Mesenchymal stem cell (in vitro differentiated cells and primary cell): ENCODE data around the gene AGBL5.

ENCODE experiments used
- DNase-seq: peaks from one replicate; pipeline ENCODE4 v3.0.0-alpha.2; 2013
- H2AFZ ChIP-seq: one replicate; pipeline ENCODE4 v1.6.1; 2013; ENCODE audit warnings: low read depth, mild to moderate bottlenecking, control low read depth, inconsistent platforms, low read length, moderate library complexity
- H2AK5ac ChIP-seq: 2 replicates; pipeline ENCODE4 v1.6.1; 2013; ENCODE audit warnings: low read length, moderate library complexity, mild to moderate bottlenecking, inconsistent platforms; ENCODE audit not compliant: severe bottlenecking
- H2BK120ac ChIP-seq: one replicate; pipeline ENCODE4 v1.6.1; 2013; ENCODE audit warnings: low read depth, mild to moderate bottlenecking, inconsistent platforms, low read length, moderate library complexity
- H2BK12ac ChIP-seq, 2 experiments: one replicate each; pipeline ENCODE4 v1.6.1; 2013; ENCODE audit warnings: inconsistent platforms in 2 of 2, low read length in 2 of 2, mild to moderate bottlenecking in 2 of 2, moderate library complexity in 2 of 2, control low read depth in 1 of 2
- H2BK15ac ChIP-seq: one replicate; pipeline ENCODE4 v1.6.1; 2013; ENCODE audit warnings: mild to moderate bottlenecking, low read depth, inconsistent platforms; ENCODE audit not compliant: poor library complexity, severe bottlenecking
- H2BK5ac ChIP-seq: 2 replicates; pipeline ENCODE4 v1.6.1; 2013; ENCODE audit warnings: low read depth, mild to moderate bottlenecking, low read length, control low read depth, inconsistent platforms; ENCODE audit not compliant: poor library complexity, severe bottlenecking
- H3K14ac ChIP-seq, 2 experiments: one replicate each; pipeline ENCODE4 v1.6.1; 2013; ENCODE audit warnings: inconsistent platforms in 2 of 2, low read length in 2 of 2, control low read depth in 1 of 2, mild to moderate bottlenecking in 1 of 2, moderate library complexity in 1 of 2
- H3K18ac ChIP-seq, 2 experiments: one replicate each; pipeline ENCODE4 v1.6.1; 2013; ENCODE audit warnings: inconsistent platforms in 2 of 2, low read length in 2 of 2, control low read depth in 1 of 2, low read depth in 1 of 2, mild to moderate bottlenecking in 1 of 2
- H3K23ac ChIP-seq, 2 experiments: one replicate each; pipeline ENCODE4 v1.6.1; 2013; ENCODE audit warnings: inconsistent platforms in 2 of 2, low read length in 2 of 2, mild to moderate bottlenecking in 2 of 2, moderate library complexity in 2 of 2, control low read depth in 1 of 2
- H3K27ac ChIP-seq: 2 replicates; pipeline ENCODE4 v1.5.1; 2013; ENCODE audit warnings: mild to moderate bottlenecking, moderate library complexity, low read length, control low read depth, inconsistent platforms; ENCODE audit not compliant: poor library complexity, severe bottlenecking
- H3K27me3 ChIP-seq, 2 experiments: 2 replicates each; pipeline versions ENCODE4 v1.6.1 to v1.7.0; 2013; ENCODE audit warnings: low read length in 2 of 2, mild to moderate bottlenecking in 2 of 2, moderate library complexity in 2 of 2, control low read depth in 1 of 2, inconsistent platforms in 1 of 2; ENCODE audit not compliant: control insufficient read depth in 1 of 2, insufficient read depth in 1 of 2
- H3K36me3 ChIP-seq, 2 experiments: 2 replicates each; pipeline versions ENCODE4 v1.6.1 to v1.7.0; 2013; ENCODE audit warnings: low read length in 2 of 2, control low read depth in 1 of 2, inconsistent platforms in 1 of 2, low read depth in 1 of 2, mild to moderate bottlenecking in 1 of 2; ENCODE audit not compliant: insufficient read depth in 2 of 2, control insufficient read depth in 1 of 2
- H3K4ac ChIP-seq, 2 experiments: one replicate each; pipeline ENCODE4 v1.6.1; 2013; ENCODE audit warnings: inconsistent platforms in 2 of 2, low read length in 2 of 2, mild to moderate bottlenecking in 2 of 2, moderate library complexity in 2 of 2, control low read depth in 1 of 2, low read depth in 1 of 2
- H3K4me1 ChIP-seq: 2 replicates; pipeline ENCODE4 v1.6.1; 2013; ENCODE audit warnings: low read depth, low read length, control low read depth; ENCODE audit not compliant: control insufficient read depth, insufficient read depth
- H3K4me2 ChIP-seq: 2 replicates; pipeline ENCODE4 v1.6.1; 2013; ENCODE audit warnings: low read length, mild to moderate bottlenecking, inconsistent platforms; ENCODE audit not compliant: poor library complexity, severe bottlenecking
- H3K4me3 ChIP-seq, 2 experiments: 2 replicates each; pipeline versions ENCODE4 v1.5.1 to v1.7.0; 2013; ENCODE audit warnings: low read length in 2 of 2, mild to moderate bottlenecking in 2 of 2, control low read depth in 1 of 2, low read depth in 1 of 2; ENCODE audit not compliant: insufficient read depth in 1 of 2
- H3K79me1 ChIP-seq: replicated peaks from 2 replicates; pipeline ENCODE4 v1.6.1; 2013; ENCODE audit warnings: mild to moderate bottlenecking, control low read depth, low read length, inconsistent platforms; ENCODE audit not compliant: poor library complexity, severe bottlenecking
- H3K9ac ChIP-seq: 2 replicates; pipeline ENCODE4 v1.7.0; 2013; ENCODE audit warnings: mild to moderate bottlenecking, low read length, moderate library complexity
- H3K9me3 ChIP-seq: 2 replicates; pipeline ENCODE4 v1.7.0; 2013; ENCODE audit warnings: mild to moderate bottlenecking, low read length; ENCODE audit not compliant: control insufficient read depth
- H4K8ac ChIP-seq: one replicate; pipeline ENCODE4 v1.6.1; 2013; ENCODE audit warnings: inconsistent platforms, mild to moderate bottlenecking, low read length, moderate library complexity
- H4K91ac ChIP-seq: one replicate; pipeline ENCODE4 v1.6.1; 2013; ENCODE audit warnings: mild to moderate bottlenecking, low read length, inconsistent platforms
- WGBS: methylation state at CpG from one replicate; pipeline ENCODE4 v1.1.7; 2013; ENCODE audit warnings: mixed read lengths; 5-methylcytosine and 5-hydroxymethylcytosine counted together

The AGBL5 gene

GRCh38 chr2:27019931-27020855 lies 31.3 kb upstream of the AGBL5 start:
- Histone ChIP-seq H3K9me3 (no peaks in the 10 kb centered on the region), H3K9ac (peak overlapping the region; percentile 60), H2AK5ac (no peak overlapping the region), H2BK12ac (peak overlapping the region in 1 of 2 experiments; percentile 7), H3K27ac (no peak overlapping the region), H3K36me3 (peaks cover 20 to 32% of the 10 kb centered on the region in 2 experiments), H3K14ac (no peak overlapping the region), H2BK5ac (no peak overlapping the region), H3K23ac (no peak overlapping the region), H4K8ac (no peak overlapping the region), H3K4me2 (no peak overlapping the region), H2BK120ac (peak overlapping the region; percentile 91), H3K4me3 (no peak overlapping the region), H3K27me3 (no peaks in the 10 kb centered on the region), H2AFZ (no peak overlapping the region), H3K79me1 (peaks cover 10% of the 10 kb centered on the region), H3K4ac (peak overlapping the region; percentile 8 to 37), H4K91ac (no peak overlapping the region), H3K4me1 (peaks cover 14% of the 10 kb centered on the region), H2BK15ac (no peak overlapping the region), H3K18ac (peak overlapping the region in 1 of 2 experiments; percentile 18)
- DNase-seq, result peak; percentile 56
- 46% methylated on average over 8 of the region's 9 CpGs for WGBS

GRCh38 chr2:27021253-27022049 lies 30.0 kb upstream of the AGBL5 start:
- peak overlapping the region; percentile 60 for H3K9ac ChIP-seq
- H3K23ac ChIP-seq, result no peak overlapping the region
- peak overlapping the region; percentile 16 for H2AK5ac ChIP-seq
- no peak overlapping the region for H2BK15ac ChIP-seq
- H3K9me3 ChIP-seq, result no peaks in the 10 kb centered on the region
- no peak overlapping the region for H3K4me3 ChIP-seq
- no peaks in the 10 kb centered on the region for H3K27me3 ChIP-seq
- H2BK5ac ChIP-seq, result no peak overlapping the region
- no peak overlapping the region for H3K14ac ChIP-seq
- H3K18ac ChIP-seq, result peak overlapping the region in 1 of 2 experiments; percentile 48
- 65% methylated on average over 11 of the region's 11 CpGs for WGBS
- peaks cover 33 to 44% of the 10 kb centered on the region in 2 experiments for H3K36me3 ChIP-seq
- peak overlapping the region; percentile 58 for H3K27ac ChIP-seq
- no peak overlapping the region for H4K8ac ChIP-seq
- peak overlapping the region in 1 of 2 experiments; percentile 21 for H3K4ac ChIP-seq
- no peak overlapping the region for H3K4me2 ChIP-seq
- no peak overlapping the region for H2BK12ac ChIP-seq
- H3K4me1 ChIP-seq, result peaks cover 11% of the 10 kb centered on the region
- H4K91ac ChIP-seq, result no peak overlapping the region
- H2BK120ac ChIP-seq, result no peak overlapping the region
- peak; percentile 40 for DNase-seq
- peaks cover 15% of the 10 kb centered on the region for H3K79me1 ChIP-seq
- no peak overlapping the region for H2AFZ ChIP-seq

- H3K18ac ChIP-seq, result no peak overlapping the region
- H3K4ac ChIP-seq, result no peak overlapping the region
- H2AK5ac ChIP-seq, result no peak overlapping the region
- no peak overlapping the region for H3K23ac ChIP-seq
- H2BK12ac ChIP-seq, result no peak overlapping the region
- no peak overlapping the region for H3K9ac ChIP-seq
- H3K27me3 ChIP-seq, result no peaks in the 10 kb centered on the region
- no peak overlapping the region for H3K4me3 ChIP-seq
- no peaks in the 10 kb centered on the region for H3K9me3 ChIP-seq
- H3K14ac ChIP-seq, result no peak overlapping the region
- peaks cover 25% of the 10 kb centered on the region for H3K79me1 ChIP-seq
- DNase-seq, result no peak
- no peak overlapping the region for H2AFZ ChIP-seq
- H3K36me3 ChIP-seq, result peaks cover 50 to 63% of the 10 kb centered on the region in 2 experiments
- no peak overlapping the region for H4K91ac ChIP-seq
- H4K8ac ChIP-seq, result no peak overlapping the region
- H2BK5ac ChIP-seq, result no peak overlapping the region
- WGBS, result 94% methylated on average over 7 of the region's 7 CpGs
- no peak overlapping the region for H3K4me2 ChIP-seq
- H3K27ac ChIP-seq, result no peak overlapping the region
- no peak overlapping the region for H2BK15ac ChIP-seq
- H3K4me1 ChIP-seq, result peaks cover 9% of the 10 kb centered on the region
- H2BK120ac ChIP-seq, result no peak overlapping the region
Observed at GRCh38 chr2:27023740-27024139, 27.7 kb upstream of the AGBL5 start.

GRCh38 chr2:27024188-27024587 lies 27.3 kb upstream of the AGBL5 start:
- Histone ChIP-seq H2BK120ac (no peak overlapping the region), H2BK12ac (no peak overlapping the region), H3K9me3 (no peaks in the 10 kb centered on the region), H3K4me2 (no peak overlapping the region), H2AK5ac (no peak overlapping the region), H3K27ac (no peak overlapping the region), H3K79me1 (peaks cover 28% of the 10 kb centered on the region), H3K4ac (no peak overlapping the region), H3K23ac (no peak overlapping the region), H3K27me3 (no peaks in the 10 kb centered on the region), H3K18ac (no peak overlapping the region), H2BK5ac (no peak overlapping the region), H3K4me1 (peaks cover 9% of the 10 kb centered on the region), H2BK15ac (no peak overlapping the region), H3K14ac (no peak overlapping the region), H4K8ac (no peak overlapping the region), H3K9ac (no peak overlapping the region), H3K4me3 (no peak overlapping the region), H2AFZ (no peak overlapping the region), H3K36me3 (peaks cover 50 to 64% of the 10 kb centered on the region in 2 experiments), H4K91ac (no peak overlapping the region)
- 72% methylated on average over 18 of the region's 18 CpGs for WGBS
- DNase-seq, result peak; percentile 16
